BLaER1 treated with 17β-estradiol and CSF1 and Interleukin-3, amounts not matched to agents 10 nM and 100 nM (cell line): ENCODE measurements around the gene ADM2.
A peak's percentile ranks its signal among the peaks of the same experiment; 100 is the strongest.

Source experiments
- H3K27ac ChIP-seq, 11 experiments: shearing (Covaris generic); formaldehyde crosslinking; 2 replicates each; pipeline ENCODE4 v1.8.1; 2022
- H3K27me3 ChIP-seq, 11 experiments: shearing (Covaris generic); formaldehyde crosslinking; 2 replicates each; pipeline ENCODE4 v1.8.1; 2022
- H3K36me3 ChIP-seq, 11 experiments: shearing (Covaris generic); formaldehyde crosslinking; 2 replicates each; pipeline ENCODE4 v1.8.1; 2022
- H3K4me1 ChIP-seq, 10 experiments: shearing (Covaris generic); formaldehyde crosslinking; 2 replicates each; pipeline ENCODE4 v1.8.1; 2022
- H3K4me2 ChIP-seq, 11 experiments: shearing (Covaris generic); formaldehyde crosslinking; 2 replicates each; pipeline ENCODE4 v1.8.1; 2022
- H3K4me3 ChIP-seq, 10 experiments: shearing (Covaris generic); formaldehyde crosslinking; 2 replicates each; pipeline ENCODE4 v1.8.1; 2022
- H3K9ac ChIP-seq, 11 experiments: shearing (Covaris generic); formaldehyde crosslinking; 2 replicates each; pipeline ENCODE4 v1.8.1; 2022
- H3K9me3 ChIP-seq, 11 experiments: shearing (Covaris generic); formaldehyde crosslinking; replicated peaks in 1 of 11; 2 replicates each; pipeline ENCODE4 v1.8.1; 2022
- H4K20me1 ChIP-seq, 11 experiments: shearing (Covaris generic); formaldehyde crosslinking; 2 replicates each; pipeline ENCODE4 v1.8.1; 2022
- Cebpa-rat ChIP-seq, 11 experiments: shearing (Covaris generic); IDR thresholded peaks; 2 replicates each; pipeline ENCODE4 v1.8.1; 2022

ADM2 gene

GRCh38 chr22:50443801-50444625 lies 37.3 kb upstream of the ADM2 start:
- peaks cover 62 to 90% (median 81%) of the 10 kb centered on the region in 11 experiments for H3K36me3 ChIP-seq
- peak overlapping the region in 2 of 11 experiments; percentile 12 to 45; a peak in 3 of 22 replicates for H3K27ac ChIP-seq
- H3K4me2 ChIP-seq, result peak overlapping the region in 8 of 11 experiments; percentile 13 to 98 (median 92); a peak in 14 of 22 replicates
- peak in 1 of 11 experiments; percentile 48; a peak in 1 of 22 replicates for TF ChIP-seq Cebpa-rat (IDR thresholded peaks at IDR 0.05)
- H3K27me3 ChIP-seq, result no peaks in the 10 kb centered on the region
- H4K20me1 ChIP-seq, result peaks cover 33 to 94% (median 80%) of the 10 kb centered on the region in 11 experiments; a peak in 20 of 22 replicates
- no peak overlapping the region for H3K4me3 ChIP-seq
- peaks cover 32 to 81% (median 76%) of the 10 kb centered on the region in 10 experiments for H3K4me1 ChIP-seq
- no peaks in the 10 kb centered on the region for H3K9me3 ChIP-seq
- peak overlapping the region in 3 of 11 experiments; percentile 1 to 9 (median 7); a peak in 2 of 22 replicates for H3K9ac ChIP-seq

- Histone ChIP-seq H3K36me3 (peaks cover 56 to 88% (median 75%) of the 10 kb centered on the region in 11 experiments), H3K9me3 (no peaks in the 10 kb centered on the region), H3K27me3 (no peaks in the 10 kb centered on the region), H3K9ac (peak overlapping the region; percentile 14 to 73 (median 59); a peak in 18 of 22 replicates), H4K20me1 (peaks cover 39 to 93% (median 79%) of the 10 kb centered on the region in 11 experiments; a peak in 20 of 22 replicates), H3K4me3 (peak overlapping the region in 4 of 10 experiments; percentile 24 to 48 (median 38); a peak in 4 of 20 replicates), H3K4me2 (peak overlapping the region; percentile 71 to 98 (median 91)), H3K27ac (peak overlapping the region in 9 of 11 experiments; percentile 19 to 71 (median 56); a peak in 16 of 22 replicates), H3K4me1 (peaks cover 32 to 81% (median 76%) of the 10 kb centered on the region in 10 experiments)
- TF ChIP-seq Cebpa-rat (IDR thresholded peaks at IDR 0.05), result no peak
Observed at GRCh38 chr22:50444663-50445062, 36.7 kb upstream of the ADM2 start.

GRCh38 chr22:50445071-50445879 lies 36.1 kb upstream of the ADM2 start:
- H3K4me2 ChIP-seq, result peak overlapping the region; percentile 71 to 98 (median 91)

GRCh38 chr22:50445880-50446707 lies 35.2 kb upstream of the ADM2 start:
- Histone ChIP-seq H3K4me2 (peak overlapping the region; percentile 71 to 98 (median 91)), H3K27ac (peak overlapping the region in 8 of 11 experiments; percentile 40 to 71 (median 60); a peak in 12 of 22 replicates), H3K36me3 (peaks cover 51 to 88% (median 73%) of the 10 kb centered on the region in 11 experiments)

More at GRCh38 chr22:50445071-50445879, 36.1 kb upstream of the ADM2 start:
- H3K27ac ChIP-seq, result peak overlapping the region in 9 of 11 experiments; percentile 19 to 71 (median 56); a peak in 17 of 22 replicates
- H3K9ac ChIP-seq, result peak overlapping the region; percentile 14 to 73 (median 59); a peak in 19 of 22 replicates
- H3K4me1 ChIP-seq, result peaks cover 36 to 81% (median 76%) of the 10 kb centered on the region in 10 experiments
- no peak for TF ChIP-seq Cebpa-rat (IDR thresholded peaks at IDR 0.05)
- H3K36me3 ChIP-seq, result peaks cover 51 to 88% (median 73%) of the 10 kb centered on the region in 11 experiments
- peak overlapping the region in 6 of 10 experiments; percentile 17 to 48 (median 33); a peak in 9 of 20 replicates for H3K4me3 ChIP-seq
- H3K27me3 ChIP-seq, result no peaks in the 10 kb centered on the region
- peaks cover 39 to 93% (median 79%) of the 10 kb centered on the region in 11 experiments; a peak in 20 of 22 replicates for H4K20me1 ChIP-seq
- no peaks in the 10 kb centered on the region for H3K9me3 ChIP-seq

DNA sequence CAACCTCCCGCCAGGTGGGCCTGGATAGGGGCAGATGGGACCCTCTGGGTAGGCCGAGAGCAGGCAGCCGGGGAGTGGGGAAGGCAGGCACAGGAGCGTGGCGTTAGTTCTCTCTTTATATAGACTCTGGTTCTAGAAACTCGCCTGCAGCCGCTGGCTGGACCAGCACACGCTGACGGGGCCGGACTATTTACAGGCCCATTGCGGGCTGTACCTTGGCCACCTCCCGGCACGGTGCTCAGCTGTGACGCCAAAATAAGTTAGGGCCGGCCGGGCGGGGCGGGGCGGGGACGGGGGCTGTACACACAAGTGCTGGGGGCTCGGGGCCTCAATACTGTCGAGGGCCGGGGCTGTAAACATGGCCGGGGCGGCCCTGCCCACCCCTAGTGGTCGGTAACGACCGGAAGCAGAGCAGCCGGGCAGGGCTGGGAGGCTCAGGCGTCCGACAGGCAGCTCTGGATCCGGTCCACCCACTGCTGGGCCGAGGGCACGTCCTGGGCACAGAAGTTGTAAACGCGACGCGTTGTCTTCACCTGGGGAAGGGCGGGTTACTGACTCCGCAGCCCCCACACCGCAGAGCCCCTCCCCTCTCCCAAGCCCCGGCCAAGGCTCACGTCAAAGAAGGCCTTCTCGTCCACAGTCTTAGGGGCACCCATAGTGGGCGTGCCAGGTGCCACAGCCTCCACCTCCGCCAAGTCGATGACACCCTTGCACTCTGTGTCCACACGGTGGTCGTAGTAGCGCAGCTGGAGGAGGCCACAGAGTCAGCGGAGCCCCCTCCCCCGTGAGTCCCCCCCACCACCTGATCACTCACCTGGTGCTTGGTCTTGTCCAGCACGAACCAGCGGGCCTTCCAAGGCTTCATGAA lies 34.4 kb upstream of the ADM2 start:
- TF ChIP-seq Cebpa-rat (IDR thresholded peaks at IDR 0.05), result no peak
- Histone ChIP-seq H3K4me1 (peaks cover 37 to 69% (median 63%) of the 10 kb centered on the region in 10 experiments), H3K27ac (0 out of 22 replicates have a peak overlapping the region, but pooled peaks of 1 of the 11 experiments have one; percentile 65), H3K9me3 (peaks cover 0 to 4% (median 0%) of the 10 kb centered on the region in 11 experiments; a peak in 1 of 22 replicates), H3K4me2 (peak overlapping the region in 8 of 11 experiments; percentile 77 to 98 (median 93); a peak in 12 of 22 replicates), H3K4me3 (no peak overlapping the region), H3K27me3 (no peaks in the 10 kb centered on the region), H4K20me1 (peaks cover 23 to 87% (median 70%) of the 10 kb centered on the region in 11 experiments; a peak in 20 of 22 replicates), H3K9ac (peak overlapping the region in 6 of 11 experiments; percentile 19 to 73 (median 64); a peak in 3 of 22 replicates), H3K36me3 (peaks cover 51 to 88% (median 73%) of the 10 kb centered on the region in 11 experiments)

More at GRCh38 chr22:50445880-50446707, 35.2 kb upstream of the ADM2 start:
- Histone ChIP-seq H3K9me3 (peaks cover 0 to 1% (median 0%) of the 10 kb centered on the region in 11 experiments; a peak in 1 of 22 replicates), H3K4me1 (peaks cover 37 to 77% (median 71%) of the 10 kb centered on the region in 10 experiments), H3K4me3 (peak overlapping the region in 5 of 10 experiments; percentile 17 to 48 (median 34); a peak in 8 of 20 replicates), H3K27me3 (no peaks in the 10 kb centered on the region), H3K9ac (peak overlapping the region in 10 of 11 experiments; percentile 14 to 73 (median 60); a peak in 17 of 22 replicates), H4K20me1 (peaks cover 31 to 90% (median 78%) of the 10 kb centered on the region in 11 experiments; a peak in 20 of 22 replicates)
- TF ChIP-seq Cebpa-rat (IDR thresholded peaks at IDR 0.05), result no peak

GRCh38 chr22:50447576-50448551 lies 33.5 kb upstream of the ADM2 start:
- Histone ChIP-seq H4K20me1 (peaks cover 19 to 87% (median 67%) of the 10 kb centered on the region in 11 experiments; a peak in 20 of 22 replicates), H3K4me2 (0 out of 22 replicates have a peak overlapping the region, but pooled peaks of 4 of the 11 experiments have one; percentile 55 to 80 (median 69)), H3K27ac (peak overlapping the region in 2 of 11 experiments; percentile 39 to 43; a peak in 3 of 22 replicates), H3K9me3 (peaks cover 0 to 4% (median 0%) of the 10 kb centered on the region in 11 experiments; a peak in 1 of 22 replicates), H3K4me3 (no peak overlapping the region), H3K27me3 (no peaks in the 10 kb centered on the region), H3K4me1 (peaks cover 43 to 68% (median 63%) of the 10 kb centered on the region in 10 experiments), H3K36me3 (peaks cover 53 to 92% (median 79%) of the 10 kb centered on the region in 11 experiments), H3K9ac (0 out of 22 replicates have a peak overlapping the region, but pooled peaks of 1 of the 11 experiments have one; percentile 45)
- no peak for TF ChIP-seq Cebpa-rat (IDR thresholded peaks at IDR 0.05)
